HCT116 (cell line): ENCODE measurements around the gene ARHGEF10L. TPM values are rescaled to one million over a fixed set of nuclear protein-coding genes. Genes with fewer than 3 reads are reported as not detected.
A peak's percentile ranks its signal among the peaks of the same experiment; 100 is the strongest.

Experiments
- ATAC-seq: fragments of 200-7000 bp; cut with Tn5 transposase; 2 replicates; pipeline ENCODE4 v1.9.1; 2020; ENCODE audit warnings: mild to moderate bottlenecking, moderate library complexity
- BruUV-seq: library from RNA; stranded (reverse); fragments of 400-500 nt; replicated peaks from 2 replicates; lab custom pipeline; 2021; lab: Mats Ljungman, UMichigan
- CTCF ChIA-PET: fragments of 300-600 bp; sonication (Branson Sonifier 250); formaldehyde crosslinking; loops from one replicate; lab custom pipeline; 2021; ENCODE audit warnings: antibody characterized with exemption; lab: Charles Lee
- POLR2A ChIA-PET: fragments of 300-600, 350-600 bp; sonication (Branson Sonifier 250); formaldehyde crosslinking; loops from one replicate; lab custom pipeline; 2021; ENCODE audit warnings: antibody characterized with exemption; lab: Charles Lee
- RAD21 ChIA-PET, 2 experiments: fragments of 300-600 bp; sonication (Branson Sonifier 250); formaldehyde crosslinking; loops; one replicate each; lab custom pipeline; 2023; ENCODE audit warnings: low total read pairs in 2 of 2; ENCODE audit not compliant: uncharacterized antibody in 2 of 2, unreplicated experiment in 2 of 2, low non-redundant PET in 1 of 2; lab: Charles Lee
- DNase-seq: peaks from one replicate; pipeline ENCODE4 v3.0.0-alpha.2; 2010; ENCODE audit warnings: low read depth, low spot score
- H2AFZ ChIP-seq: fragments of 200-600 bp; shearing (Covaris generic), sonication (generic); 2 replicates; pipeline ENCODE4 v1.6.1; 2017; ENCODE audit warnings: low read depth, mixed run types, mixed read lengths, antibody characterized with exemption, low read length; ENCODE audit not compliant: poor library complexity, severe bottlenecking
- H3K27ac ChIP-seq: 2 replicates; pipeline ENCODE4 v1.5.1; 2012; ENCODE audit warnings: low read depth, low read length
- H3K27me3 ChIP-seq: fragments of 200-600 bp; sonication (generic); 2 replicates; pipeline ENCODE4 v1.6.1; 2016; ENCODE audit warnings: mixed run types, low read length, mixed read lengths; ENCODE audit not compliant: insufficient read depth
- H3K36me3 ChIP-seq, 2 experiments: fragments of 200-500 bp in 1 of 2; fragments of 200-600 bp in 1 of 2; sonication (Bioruptor generic) in 1 of 2; sonication (generic) in 1 of 2; 2 replicates each; pipeline versions ENCODE4 v1.5.1 to v1.6.1; 2014 to 2016; ENCODE audit warnings: low read length in 2 of 2, inconsistent platforms in 1 of 2, mixed read lengths in 1 of 2, mixed run types in 1 of 2; ENCODE audit not compliant: insufficient read depth in 2 of 2, control insufficient read depth in 1 of 2
- H3K4me1 ChIP-seq, 2 experiments: fragments of 200-600 bp in 1 of 2; sonication (generic) in 1 of 2; 2 replicates each; pipeline versions ENCODE4 v1.5.1 to v1.6.1; 2012 to 2017; ENCODE audit warnings: low read length in 2 of 2, inconsistent platforms in 1 of 2, mild to moderate bottlenecking in 1 of 2, mixed read lengths in 1 of 2, mixed run types in 1 of 2, moderate library complexity in 1 of 2; ENCODE audit not compliant: insufficient read depth in 2 of 2, control insufficient read depth in 1 of 2
- H3K4me2 ChIP-seq: fragments of 200-600 bp; sonication (generic); 2 replicates; pipeline ENCODE4 v1.6.1; 2017; ENCODE audit warnings: mixed run types, low read length, mixed read lengths
- H3K4me3 ChIP-seq, 2 experiments: fragments of 200-600 bp in 1 of 2; sonication (generic) in 1 of 2; replicated peaks in 1 of 2; 2 replicates each; pipeline ENCODE4 v1.5.1; 2011 to 2016; ENCODE audit warnings: low read length in 2 of 2, control low read depth in 1 of 2, low read depth in 1 of 2, mild to moderate bottlenecking in 1 of 2, mixed read lengths in 1 of 2, mixed run types in 1 of 2
- H3K79me2 ChIP-seq: fragments of 200-600 bp; sonication (generic); 2 replicates; pipeline ENCODE4 v1.6.1; 2017; ENCODE audit warnings: mild to moderate bottlenecking, mixed run types, low read length, moderate library complexity, mixed read lengths; ENCODE audit not compliant: insufficient read depth
- H3K9ac ChIP-seq: fragments of 200-600 bp; sonication (generic); 2 replicates; pipeline ENCODE4 v1.6.1; 2016; ENCODE audit warnings: low read length, mixed read lengths
- H3K9me2 ChIP-seq: fragments of 200-600 bp; sonication (generic), shearing (Covaris generic); 2 replicates; pipeline ENCODE4 v1.6.1; 2017; ENCODE audit warnings: mixed run types, mild to moderate bottlenecking, moderate library complexity; ENCODE audit not compliant: insufficient read depth
- H3K9me3 ChIP-seq, 2 experiments: fragments of 200-500 bp in 1 of 2; fragments of 200-600 bp in 1 of 2; sonication (Bioruptor generic) in 1 of 2; sonication (generic) in 1 of 2; 2 replicates each; pipeline ENCODE4 v1.6.1; 2014 to 2017; ENCODE audit warnings: low read length in 2 of 2, mixed read lengths in 2 of 2, inconsistent platforms in 1 of 2, low read depth in 1 of 2, mild to moderate bottlenecking in 1 of 2, mixed run types in 1 of 2, moderate library complexity in 1 of 2; ENCODE audit not compliant: control insufficient read depth in 1 of 2, insufficient read depth in 1 of 2
- H4K20me1 ChIP-seq: fragments of 200-600 bp; sonication (generic), shearing (Covaris generic); 2 replicates; pipeline ENCODE4 v1.6.1; 2017; ENCODE audit warnings: mixed run types, mild to moderate bottlenecking, moderate library complexity; ENCODE audit not compliant: insufficient read depth
- CBX3 ChIP-seq: IDR thresholded peaks from 2 replicates; pipeline ENCODE4 v1.6.1; 2012; ENCODE audit warnings: low read depth
- ELF1 ChIP-seq: IDR thresholded peaks from 2 replicates; pipeline ENCODE4 v1.6.1; 2012; ENCODE audit warnings: low read depth, borderline replicate concordance
- EZH2phosphoT487 ChIP-seq: fragments of 200-600 bp; IDR thresholded peaks from 2 replicates; pipeline ENCODE4 v1.6.1; 2018; ENCODE audit warnings: antibody characterized with exemption, borderline replicate concordance
- FOSL1 ChIP-seq: IDR thresholded peaks from 2 replicates; pipeline ENCODE4 v1.6.1; 2012; ENCODE audit warnings: low read depth
- JUND ChIP-seq: IDR thresholded peaks from 2 replicates; pipeline ENCODE4 v1.6.1; 2012
- MAX ChIP-seq: IDR thresholded peaks from 2 replicates; pipeline ENCODE4 v1.6.1; 2012
- POLR2A ChIP-seq: IDR thresholded peaks from 2 replicates; pipeline ENCODE4 v1.7.0; 2011; ENCODE audit warnings: borderline replicate concordance; ENCODE audit not compliant: insufficient read depth, insufficient read length; ENCODE audit errors: extremely low read depth
- SIN3A ChIP-seq: IDR thresholded peaks from 2 replicates; pipeline ENCODE4 v1.6.1; 2012; ENCODE audit warnings: low read depth
- SRF ChIP-seq: IDR thresholded peaks from 2 replicates; pipeline ENCODE4 v1.6.1; 2012; ENCODE audit warnings: low read depth
- TCF7L2 ChIP-seq: IDR thresholded peaks from 2 replicates; pipeline ENCODE4 v1.7.0; 2011; ENCODE audit warnings: borderline replicate concordance, inconsistent platforms; ENCODE audit not compliant: insufficient read depth, insufficient read length; ENCODE audit errors: extremely low read depth
- ZFX ChIP-seq: fragments of 450-650 bp; IDR thresholded peaks from 2 replicates; pipeline ENCODE4 v1.6.1; 2017
- intact Hi-C: fragments of 100-400 bp; cut with micrococcal nuclease; formaldehyde crosslinking; loops from 2 replicates; pipeline ENCODE4 v1.10.0; 2022
- total RNA-seq: library from RNA; stranded (reverse); gene quantifications from one replicate; pipeline ENCODE4 v1.2.1, GENCODE V29; 2021; ENCODE audit not compliant: unreplicated experiment

Gene ARHGEF10L
- total RNA-seq, 1 experiment from 2014 or later: 14.7 TPM

- no peaks in the 10 kb centered on the region for H3K9me3 ChIP-seq
- no TSS peak for BruUV-seq
- H3K79me2 ChIP-seq: peaks cover 26% of the 10 kb centered on the region
- peak overlapping the region; percentile 68 for H3K4me2 ChIP-seq
- H3K27me3 ChIP-seq: no peaks in the 10 kb centered on the region
- no peak for ATAC-seq
- POLR2A ChIA-PET: interaction anchor here (1.1 kb wide), 1 partner anchor 18 kb away, joined by 3 read pairs; no protein-coding TSS in a partner anchor
- no peak overlapping the region for H2AFZ ChIP-seq
- no peak overlapping the region for H3K27ac ChIP-seq
- RAD21 ChIA-PET: interaction anchor here in 1 of 2 experiments (0.6 kb wide), 1 partner anchor 71 kb away, joined by 3 read pairs; no protein-coding TSS in a partner anchor
- no peaks in the 10 kb centered on the region for H3K36me3 ChIP-seq
- DNase-seq: no peak
- peak overlapping the region in 1 of 2 experiments; percentile 54; a peak in 1 of 4 replicates for H3K4me3 ChIP-seq
- intact Hi-C loops: no loop called here
- H3K9ac ChIP-seq: peak overlapping the region; percentile 42
- TF ChIP-seq MAX (no peak), CBX3 (no peak), ELF1 (no peak), SRF (no peak), ZFX (no peak), POLR2A (no peak), TCF7L2 (no peak), SIN3A (no peak), JUND (no peak), FOSL1 (no peak), EZH2phosphoT487 (no peak)
- H4K20me1 ChIP-seq: no peaks in the 10 kb centered on the region
- H3K4me1 ChIP-seq: peaks cover 10 to 47% of the 10 kb centered on the region in 2 experiments; a peak in 3 of 4 replicates
- H3K9me2 ChIP-seq: no peaks in the 10 kb centered on the region
- CTCF ChIA-PET: interaction anchor here (0.9 to 1.1 kb wide), 3 partner anchors 36 to 68 kb away, joined by 3 to 4 read pairs (median 3); no protein-coding TSS in a partner anchor
These were observed 925 bp upstream of the ARHGEF10L start for GRCh38 chr1:17538428-17539117.
